Measurements from ENCODE around the gene APEX2. TPM values are rescaled to one million over a fixed set of nuclear protein-coding genes. Genes with fewer than 3 reads are reported as not detected.

APEX2 gene
- total RNA-seq, 1 donor from 2014 or later = 7.0 TPM

Other genes starting within 250 kb of the APEX2 start
- not detected for gene ITIH6, start 202.1 kb upstream of the APEX2 start, total RNA-seq
- gene MAGED2, start 192.6 kb upstream of the APEX2 start, total RNA-seq = 66.5 TPM
- gene TRO, start 79.5 kb upstream of the APEX2 start, total RNA-seq = 1.6 TPM
- 0.16 TPM for gene PFKFB1, start 6.2 kb upstream of the APEX2 start, total RNA-seq
- gene ALAS2, start 30.6 kb downstream of the APEX2 start, total RNA-seq = 0.51 TPM
- not detected for gene PAGE2B, start 74.7 kb downstream of the APEX2 start, total RNA-seq
- not detected for gene PAGE2, start 88.7 kb downstream of the APEX2 start, total RNA-seq
- not detected for gene PAGE5, start 220.0 kb downstream of the APEX2 start, total RNA-seq